Right renal pelvis (tissue), 4 donors: ENCODE data around the gene LSM2. TPM values are rescaled to one million over a fixed set of nuclear protein-coding genes. Genes with fewer than 3 reads are reported as not detected.

Experiments
- DNase-seq, 4 donors: peaks; one replicate each; pipeline ENCODE4 v3.0.0-alpha.2; 2013; ENCODE audit warnings: low read depth in 4 of 4, low spot score in 3 of 4, missing footprints in 1 of 4
- polyA plus RNA-seq, 4 donors: library from polyadenylated mRNA; unstranded; fragments of 120-200 nt; gene quantifications; one replicate each; pipeline ENCODE4 v1.2.1, GENCODE V29; 2013; ENCODE audit not compliant: insufficient read length in 4 of 4

The LSM2 gene
- polyA plus RNA-seq, 4 donors = 82.9 to 92.5 (median 84.0) TPM

- no peak for DNase-seq
Observed at GRCh38 chr6:31761343-31761742, 45.4 kb downstream of the LSM2 start.

GRCh38 chr6:31760790-31761189 lies 46.0 kb downstream of the LSM2 start:
- no peak for DNase-seq

- no peak for DNase-seq
Observed at GRCh38 chr6:31758281-31758680, 48.5 kb downstream of the LSM2 start.

GRCh38 chr6:31752739-31753319 lies 53.9 kb downstream of the LSM2 start:
- no peak for DNase-seq

GRCh38 chr6:31750411-31751022 lies 56.2 kb downstream of the LSM2 start:
- DNase-seq = no peak

GRCh38 chr6:31749301-31750036 lies 57.3 kb downstream of the LSM2 start:
- DNase-seq = no peak

Other genes with a start within 250 kb of the LSM2 start
- under 1 TPM; 0.22 to 0.45 (median 0.34) TPM for gene LTA, start 234.7 kb downstream of the LSM2 start, polyA plus RNA-seq
- under 1 TPM; 0.08 to 0.28 (median 0.16) TPM for gene TNF, start 231.4 kb downstream of the LSM2 start, polyA plus RNA-seq
- gene LTB, start 224.5 kb downstream of the LSM2 start, polyA plus RNA-seq = 1 to 10 TPM; 1.0 to 2.3 (median 1.2) TPM
- gene LST1, start 220.7 kb downstream of the LSM2 start, polyA plus RNA-seq = 1 to 10 TPM; 3.8 to 7.0 (median 4.7) TPM
- gene NCR3, start 214.0 kb downstream of the LSM2 start, polyA plus RNA-seq = under 1 TPM in 1 of 4 donors, not detected in 3; 0.25 TPM
- gene AIF1, start 191.7 kb downstream of the LSM2 start, polyA plus RNA-seq = 10 to 100 TPM; 73.2 to 86.0 (median 82.3) TPM
- gene PRRC2A, start 186.3 kb downstream of the LSM2 start, polyA plus RNA-seq = 100 to 1,000 TPM; 158 to 215 (median 172) TPM
- 100 to 1,000 TPM; 236 to 267 (median 247) TPM for gene BAG6, start 154.3 kb downstream of the LSM2 start, polyA plus RNA-seq
- 100 to 1,000 TPM in 3 of 4 donors, 10 to 100 TPM in 1; 91.2 to 139 (median 117) TPM for gene APOM, start 151.1 kb downstream of the LSM2 start, polyA plus RNA-seq
- 10 to 100 TPM; 20.0 to 22.5 (median 20.7) TPM for gene C6orf47, start 146.2 kb downstream of the LSM2 start, polyA plus RNA-seq
- 10 to 100 TPM; 25.6 to 28.8 (median 26.0) TPM for gene GPANK1, start 142.0 kb downstream of the LSM2 start, polyA plus RNA-seq
- gene CSNK2B, start 140.9 kb downstream of the LSM2 start, polyA plus RNA-seq = 100 to 1,000 TPM; 237 to 255 (median 246) TPM
- 10 to 100 TPM; 14.0 to 21.3 (median 15.2) TPM for gene LY6G5B, start 137.0 kb downstream of the LSM2 start, polyA plus RNA-seq
- gene LY6G5C, start 125.9 kb downstream of the LSM2 start, polyA plus RNA-seq = 1 to 10 TPM; 2.4 to 3.3 (median 2.7) TPM
- gene ABHD16A, start 103.6 kb downstream of the LSM2 start, polyA plus RNA-seq = 10 to 100 TPM; 52.5 to 62.6 (median 52.9) TPM
- gene LY6G6F, start 100.1 kb downstream of the LSM2 start, polyA plus RNA-seq = 1 to 10 TPM in 1 of 4 donors, under 1 TPM in 3; 0.33 to 1.0 (median 0.80) TPM
- under 1 TPM in 1 of 4 donors, not detected in 3; 0.82 TPM for gene LY6G6D, start 91.6 kb downstream of the LSM2 start, polyA plus RNA-seq
- gene LY6G6C, start 85.2 kb downstream of the LSM2 start, polyA plus RNA-seq = under 1 TPM in 3 of 4 donors, not detected in 1; 0.28 to 0.43 (median 0.40) TPM
- 1 to 10 TPM in 3 of 4 donors, under 1 TPM in 1; 0.96 to 3.8 (median 1.2) TPM for gene MPIG6B, start 83.6 kb downstream of the LSM2 start, polyA plus RNA-seq
- gene DDAH2, start 77.7 kb downstream of the LSM2 start, polyA plus RNA-seq = 100 to 1,000 TPM; 148 to 230 (median 168) TPM
- gene CLIC1, start 70.4 kb downstream of the LSM2 start, polyA plus RNA-seq = 100 to 1,000 TPM; 290 to 327 (median 297) TPM
- gene MSH5, start 67.0 kb downstream of the LSM2 start, polyA plus RNA-seq = 10 to 100 TPM; 18.3 to 25.7 (median 20.5) TPM
- 1 to 10 TPM; 2.7 to 9.2 (median 5.6) TPM for gene SAPCD1, start 44.3 kb downstream of the LSM2 start, polyA plus RNA-seq
- 10 to 100 TPM in 1 of 4 donors, 1 to 10 TPM in 3; 7.1 to 10.4 (median 8.7) TPM for gene VWA7, start 29.6 kb downstream of the LSM2 start, polyA plus RNA-seq
- 10 to 100 TPM; 56.8 to 59.8 (median 59.0) TPM for gene VARS1, start 11.2 kb downstream of the LSM2 start, polyA plus RNA-seq
- 1 to 10 TPM; 3.8 to 4.8 (median 4.0) TPM for gene HSPA1L, start 8.3 kb upstream of the LSM2 start, polyA plus RNA-seq
- gene HSPA1A, start 8.6 kb upstream of the LSM2 start, polyA plus RNA-seq = 100 to 1,000 TPM in 2 of 4 donors, 10 to 100 TPM in 2; 93.4 to 143 (median 105) TPM
- gene HSPA1B, start 20.8 kb upstream of the LSM2 start, polyA plus RNA-seq = 100 to 1,000 TPM; 106 to 189 (median 147) TPM
- 10 to 100 TPM; 76.5 to 91.2 (median 76.6) TPM for gene NEU1, start 55.9 kb upstream of the LSM2 start, polyA plus RNA-seq
- 10 to 100 TPM; 44.2 to 55.2 (median 44.7) TPM for gene SLC44A4, start 72.0 kb upstream of the LSM2 start, polyA plus RNA-seq
- gene EHMT2, start 90.7 kb upstream of the LSM2 start, polyA plus RNA-seq = 10 to 100 TPM; 71.6 to 88.6 (median 77.8) TPM
- 10 to 100 TPM; 21.6 to 27.7 (median 23.0) TPM for gene ZBTB12, start 95.1 kb upstream of the LSM2 start, polyA plus RNA-seq
- 1 to 10 TPM; 3.6 to 5.6 (median 4.3) TPM for gene C2, start 120.8 kb upstream of the LSM2 start, polyA plus RNA-seq
- gene CFB, start 139.1 kb upstream of the LSM2 start, polyA plus RNA-seq = 10 to 100 TPM in 1 of 4 donors, 1 to 10 TPM in 3; 5.0 to 20.8 (median 6.1) TPM
- 100 to 1,000 TPM in 1 of 4 donors, 10 to 100 TPM in 3; 88.2 to 102 (median 92.2) TPM for gene NELFE, start 152.0 kb upstream of the LSM2 start, polyA plus RNA-seq
- 10 to 100 TPM; 41.1 to 51.1 (median 44.7) TPM for gene SKIC2, start 152.2 kb upstream of the LSM2 start, polyA plus RNA-seq
- 10 to 100 TPM; 28.9 to 30.7 (median 29.5) TPM for gene DXO, start 165.2 kb upstream of the LSM2 start, polyA plus RNA-seq
- gene C4A, start 175.1 kb upstream of the LSM2 start, polyA plus RNA-seq = 10 to 100 TPM; 11.1 to 23.7 (median 14.7) TPM
- gene C4B, start 207.8 kb upstream of the LSM2 start, polyA plus RNA-seq = 10 to 100 TPM; 13.1 to 21.4 (median 17.3) TPM
- gene CYP21A2, start 231.4 kb upstream of the LSM2 start, polyA plus RNA-seq = 1 to 10 TPM in 1 of 4 donors, under 1 TPM in 3; 0.27 to 1.2 (median 0.95) TPM